Endothelial cell of umbilical vein (primary cell): ENCODE measurements around the gene POM121C. TPM values are rescaled to one million over a fixed set of nuclear protein-coding genes. Genes with fewer than 3 reads are reported as not detected.
"Not testable (repeated sequence)": the region's sequence is repeated elsewhere in the genome, so short reads cannot be mapped to it uniquely, and the experiment has no call there.

ENCODE experiments used
- BruUV-seq: library from RNA; stranded (reverse); fragments of 400-500 nt; replicated peaks from 2 replicates; lab custom pipeline; 2021; lab: Mats Ljungman, UMichigan
- CTCF ChIA-PET: fragments of 300-600, 350-600 bp; sonication (Branson Sonifier 250); formaldehyde crosslinking; loops from one replicate; lab custom pipeline; 2021; ENCODE audit warnings: antibody characterized with exemption, inconsistent platforms; lab: Charles Lee
- POLR2A ChIA-PET: fragments of 300-600, 350-600 bp; sonication (Branson Sonifier 250); formaldehyde crosslinking; loops from one replicate; lab custom pipeline; 2021; ENCODE audit warnings: antibody characterized with exemption, inconsistent platforms; lab: Charles Lee
- DNase-seq: peaks from one replicate; pipeline ENCODE4 v3.0.0-alpha.2; 2011; ENCODE audit warnings: low read depth, low spot score
- FAIRE-seq: peaks from 2 replicates; lab custom pipeline; 2011; peaks lifted over from hg19 to GRCh38; lab: Jason Lieb, UNC
- H2AFZ ChIP-seq: 2 replicates; pipeline ENCODE4 v1.6.0; 2012; ENCODE audit warnings: low read depth, low read length, control low read depth, inconsistent platforms
- H3K27ac ChIP-seq: 2 replicates; pipeline ENCODE4 v1.5.1; 2011; ENCODE audit warnings: low read depth, mild to moderate bottlenecking, control low read depth, low read length, moderate library complexity; ENCODE audit not compliant: insufficient read depth
- H3K27me3 ChIP-seq, 2 experiments: 2 replicates each; pipeline versions ENCODE4 v1.6.0 to v1.6.1; 2011; ENCODE audit warnings: low read length in 2 of 2, mixed read lengths in 1 of 2; ENCODE audit not compliant: control insufficient read depth in 2 of 2, insufficient read depth in 2 of 2
- H3K36me3 ChIP-seq, 2 experiments: 2 replicates in 1 of 2; 3 replicates in 1 of 2; pipeline ENCODE4 v1.5.1; 2011; ENCODE audit warnings: low read length in 2 of 2, mild to moderate bottlenecking in 1 of 2, moderate library complexity in 1 of 2; ENCODE audit not compliant: control insufficient read depth in 2 of 2, insufficient read depth in 2 of 2; ENCODE audit errors: extremely low read depth in 1 of 2
- H3K4me1 ChIP-seq: 3 replicates; pipeline ENCODE4 v1.5.1; 2011; ENCODE audit warnings: mild to moderate bottlenecking, low read length; ENCODE audit not compliant: control insufficient read depth, insufficient read depth; ENCODE audit errors: extremely low read depth
- H3K4me2 ChIP-seq: 2 replicates; pipeline ENCODE4 v1.6.1; 2011; ENCODE audit warnings: low read length, control low read depth, mixed read lengths; ENCODE audit not compliant: insufficient read depth
- H3K4me3 ChIP-seq, 3 experiments: fragments of 200-600 bp in 1 of 3; sonication (generic), shearing (Covaris generic) in 1 of 3; replicated peaks in 1 of 3; 2 replicates each; pipeline ENCODE4 v1.5.1; 2011 to 2016; ENCODE audit warnings: control low read depth in 3 of 3, low read length in 3 of 3, mild to moderate bottlenecking in 2 of 3, inconsistent platforms in 1 of 3, low read depth in 1 of 3, moderate library complexity in 1 of 3; ENCODE audit not compliant: insufficient read depth in 1 of 3
- H3K79me2 ChIP-seq: 2 replicates; pipeline ENCODE4 v1.6.0; 2012; ENCODE audit warnings: low read length, inconsistent platforms; ENCODE audit not compliant: control insufficient read depth, insufficient read depth
- H3K9ac ChIP-seq: replicated peaks from 2 replicates; pipeline ENCODE3; 2011; ENCODE audit warnings: low read length, control low read depth; ENCODE audit not compliant: insufficient read depth; ENCODE audit errors: extremely low read depth
- H3K9me1 ChIP-seq: replicated peaks from 3 replicates; pipeline ENCODE4 v1.6.0; 2011; ENCODE audit warnings: mild to moderate bottlenecking, low read length; ENCODE audit not compliant: control insufficient read depth, insufficient read depth; ENCODE audit errors: extremely low read depth
- H3K9me3 ChIP-seq: replicated peaks from 2 replicates; pipeline ENCODE4 v1.5.1; 2012; ENCODE audit warnings: low read length, inconsistent platforms; ENCODE audit not compliant: control insufficient read depth, insufficient read depth
- H4K20me1 ChIP-seq: replicated peaks from 2 replicates; pipeline ENCODE3; 2011; ENCODE audit warnings: mild to moderate bottlenecking, low read length; ENCODE audit not compliant: control insufficient read depth, insufficient read depth; ENCODE audit errors: extremely low read depth
- dilution Hi-C: fragments of 300-500 bp; cut with MboI; formaldehyde crosslinking; loops from one replicate; pipeline ENCODE4 v1.15.0; 2019; ENCODE audit warnings: low sequenced_read_pairs; ENCODE audit not compliant: extremely low pct_ligation_motif_present
- intact Hi-C: fragments of 100-400 bp; cut with micrococcal nuclease; formaldehyde crosslinking; loops from one replicate; pipeline ENCODE4 v1.10.0; 2022
- polyA plus RNA-seq, 4 experiments: library from polyadenylated mRNA; depleted of rRNA in 3 of 4; stranded (reverse) in 3 of 4; unstranded in 1 of 4; fragments of >200 nt; gene quantifications; 2 replicates each; pipeline versions ENCODE4 v1.2.1 to v1.2.3, GENCODE V29; 2011 to 2012; ENCODE audit warnings: missing spikeins in 1 of 4
- total RNA-seq: library from RNA; stranded (reverse); gene quantifications from 2 replicates; pipeline ENCODE4 v1.2.3, GENCODE V29; 2021

The POM121C gene
- total and polyA plus RNA-seq, 2 donors (not counting 3 experiments of a cell fraction or from before 2014, with no cell fraction given) = 15.4 to 45.6 TPM

GRCh38 chr7:75460541-75460940, 25.6 kb downstream of the POM121C start:
- H3K9ac ChIP-seq, H3K36me3 ChIP-seq, H2AFZ ChIP-seq, CTCF ChIA-PET, H3K9me1 ChIP-seq, DNase-seq, dilution Hi-C loops, POLR2A ChIA-PET, BruUV-seq, H3K4me3 ChIP-seq, H3K9me3 ChIP-seq, H3K27ac ChIP-seq, H3K79me2 ChIP-seq, intact Hi-C loops, H3K27me3 ChIP-seq, H3K4me2 ChIP-seq, H4K20me1 ChIP-seq, FAIRE-seq, H3K4me1 ChIP-seq: not testable (repeated sequence)

- H3K27ac ChIP-seq, H3K9me3 ChIP-seq, BruUV-seq, H3K4me3 ChIP-seq, CTCF ChIA-PET, intact Hi-C loops, H3K79me2 ChIP-seq, POLR2A ChIA-PET, FAIRE-seq, H3K27me3 ChIP-seq, H4K20me1 ChIP-seq, dilution Hi-C loops, H3K4me1 ChIP-seq, H3K9me1 ChIP-seq, H3K36me3 ChIP-seq, H3K4me2 ChIP-seq, H2AFZ ChIP-seq, DNase-seq, H3K9ac ChIP-seq: not testable (repeated sequence)
Observed at GRCh38 chr7:75458034-75458433, 28.1 kb downstream of the POM121C start.

DNA sequence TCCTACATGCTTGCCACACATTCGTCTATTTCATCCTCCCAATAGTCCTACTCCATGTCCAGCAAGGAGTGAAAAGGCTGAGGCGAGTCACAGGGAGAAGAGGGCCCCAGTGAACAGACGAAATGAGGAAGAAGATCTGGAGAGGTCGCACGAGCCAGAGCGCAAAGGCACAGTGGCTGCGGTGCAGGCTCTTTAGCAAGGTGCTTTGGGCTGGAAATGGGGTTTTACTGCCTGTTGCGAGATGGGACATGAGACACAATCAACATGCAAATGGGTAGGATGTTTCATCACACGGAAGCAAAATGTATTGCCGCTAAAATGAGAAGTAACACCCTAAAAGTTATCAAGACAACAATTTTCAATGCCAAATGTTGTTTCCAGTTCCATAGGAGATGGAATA, 29.7 kb downstream of the POM121C start:
- H3K27me3 ChIP-seq, H3K36me3 ChIP-seq, CTCF ChIA-PET, H3K4me1 ChIP-seq, DNase-seq, intact Hi-C loops, H3K9me1 ChIP-seq, H3K4me3 ChIP-seq, H3K9me3 ChIP-seq, H3K27ac ChIP-seq, dilution Hi-C loops, FAIRE-seq, H3K79me2 ChIP-seq, H3K9ac ChIP-seq, BruUV-seq, H2AFZ ChIP-seq, H3K4me2 ChIP-seq, H4K20me1 ChIP-seq, POLR2A ChIA-PET: not testable (repeated sequence)
